OCI-LY3 (cell line): ENCODE results near the gene BAX.

ENCODE experiments used
- H2AFZ ChIP-seq: fragments of 200-600, 300-600 bp; shearing (Covaris generic); 2 replicates; pipeline ENCODE4 v1.6.0; 2014; ENCODE audit warnings: antibody characterized with exemption, low read depth, low read length
- H3K27ac ChIP-seq: fragments of 200-600, 300-600 bp; sonication (generic); 2 replicates; pipeline ENCODE4 v1.5.1; 2014; ENCODE audit warnings: mild to moderate bottlenecking, low read length, moderate library complexity, mixed read lengths
- H3K27me3 ChIP-seq: fragments of 200-600, 300-600 bp; sonication (generic); 2 replicates; pipeline ENCODE4 v1.6.1; 2014; ENCODE audit warnings: low read depth, low read length, mixed read lengths
- H3K36me3 ChIP-seq: fragments of 200-600, 300-600 bp; sonication (generic); replicated peaks from 2 replicates; pipeline ENCODE3; 2014; ENCODE audit warnings: low read depth, low read length, mixed read lengths
- H3K4me1 ChIP-seq: fragments of 300-600, 200-600 bp; sonication (generic); 2 replicates; pipeline ENCODE4 v1.6.1; 2014; ENCODE audit warnings: low read length, mixed read lengths
- H3K4me2 ChIP-seq: fragments of 200-600, 300-600 bp; sonication (generic); 2 replicates; pipeline ENCODE4 v1.6.1; 2014; ENCODE audit warnings: low read length, mixed read lengths
- H3K4me3 ChIP-seq: fragments of 300-600, 200-600 bp; sonication (generic); 2 replicates; pipeline ENCODE4 v1.5.1; 2014; ENCODE audit warnings: antibody characterized with exemption, mild to moderate bottlenecking, low read length, moderate library complexity
- H3K79me2 ChIP-seq: fragments of 300-600, 200-600 bp; shearing (Covaris generic); 2 replicates; pipeline ENCODE4 v1.6.1; 2014; ENCODE audit warnings: mild to moderate bottlenecking, low read length, mixed read lengths
- H3K9ac ChIP-seq: fragments of 300-600, 200-600 bp; shearing (Covaris generic); 2 replicates; pipeline ENCODE4 v1.6.0; 2014; ENCODE audit warnings: mild to moderate bottlenecking, low read length, moderate library complexity
- H3K9me3 ChIP-seq: fragments of 200-600, 300-600 bp; shearing (Covaris generic); 2 replicates; pipeline ENCODE4 v1.6.1; 2014; ENCODE audit warnings: low read length, mixed read lengths; ENCODE audit not compliant: insufficient read depth
- H4K20me1 ChIP-seq: fragments of 200-600, 300-600 bp; sonication (generic); 2 replicates; pipeline ENCODE4 v1.6.1; 2016; ENCODE audit warnings: low read length, mixed read lengths; ENCODE audit not compliant: insufficient read depth
- EZH2phosphoT487 ChIP-seq: fragments of 200-600 bp; shearing (Covaris generic); IDR thresholded peaks from 2 replicates; pipeline ENCODE4 v1.6.1; 2018; ENCODE audit warnings: antibody characterized with exemption, mixed run types, low read depth
- TF ChIP-seq, protein P1 (sequence below): fragments of 200-600, 300-600 bp; sonication (generic); IDR thresholded peaks from 2 replicates; pipeline ENCODE4 v1.5.1; 2014; ENCODE audit warnings: antibody characterized with exemption, low read length, low read depth

Gene BAX

DNA sequence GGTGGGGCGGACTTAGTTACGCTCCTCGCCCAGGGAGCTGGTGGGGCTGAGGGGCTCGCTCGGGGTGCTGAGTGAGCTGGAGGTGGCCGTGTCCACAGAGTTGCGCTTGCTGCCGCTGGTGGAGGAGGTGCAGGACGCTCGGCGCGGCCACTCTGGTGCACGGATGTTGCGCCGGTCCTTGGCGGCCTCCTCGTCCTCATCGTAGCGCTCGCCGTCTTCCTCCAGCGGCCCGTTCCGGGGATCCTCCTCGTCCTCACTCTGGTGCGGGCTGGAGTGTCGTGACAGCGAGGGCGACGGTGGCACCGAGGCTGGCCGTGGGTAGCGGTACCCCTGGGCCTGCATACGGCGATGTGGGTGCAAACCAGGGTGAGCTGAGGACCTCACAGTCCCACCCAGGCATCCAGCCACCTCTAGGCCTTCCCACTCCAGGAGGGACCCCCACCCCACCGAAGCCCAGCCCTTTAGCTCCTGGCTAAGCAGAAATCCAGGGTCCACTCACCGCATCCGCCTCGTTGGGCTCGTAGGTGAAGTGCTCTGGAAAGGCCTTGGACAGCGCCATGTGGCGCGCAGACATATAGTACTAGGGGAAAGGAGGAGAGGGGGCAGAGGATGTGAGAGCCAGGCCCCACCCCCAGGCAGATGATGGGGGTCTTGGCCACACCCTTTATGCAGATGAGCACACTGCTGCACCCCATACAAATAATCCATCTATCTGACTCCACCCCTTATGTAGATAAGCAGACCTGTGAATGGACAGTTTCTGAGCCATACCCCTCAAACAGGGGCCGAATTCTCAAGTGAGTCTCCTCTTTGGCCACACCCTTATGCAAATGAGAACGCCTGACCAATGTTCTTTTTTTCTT, 14.8 kb downstream of the BAX start:
- no peak overlapping the region for H3K9ac ChIP-seq
- peaks cover 29% of the 10 kb centered on the region for H3K79me2 ChIP-seq
- peaks cover 57% of the 10 kb centered on the region for H3K36me3 ChIP-seq

DNA sequence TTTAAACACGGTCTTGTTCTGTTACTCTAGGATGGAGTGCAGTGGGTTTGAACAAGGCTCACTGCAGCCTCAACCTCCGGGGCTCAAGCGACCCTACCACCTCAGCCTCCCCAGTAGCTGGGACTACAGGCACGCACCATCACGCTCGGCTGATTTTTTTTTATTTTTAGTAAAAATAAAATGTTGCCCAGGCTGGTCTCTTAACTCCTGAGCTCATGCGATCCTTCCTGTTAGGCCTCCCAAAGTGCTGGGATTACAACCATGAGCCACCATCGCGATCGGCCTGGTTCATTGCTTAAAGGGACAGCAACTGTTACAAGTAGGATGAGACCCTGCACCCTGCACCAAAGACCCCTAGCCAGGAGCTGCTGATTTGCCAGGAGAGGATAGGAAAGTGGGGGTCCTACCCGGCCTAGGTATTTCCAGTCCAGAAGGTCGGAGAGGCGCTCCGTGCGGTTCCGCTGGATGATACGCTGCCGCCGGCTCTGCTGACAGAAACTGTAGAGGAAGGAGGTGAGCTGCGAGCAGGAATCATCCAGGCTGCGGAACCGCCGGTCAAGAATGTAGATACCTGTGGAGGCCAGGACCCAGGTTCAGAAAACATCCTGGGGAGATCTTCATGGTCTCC, 15.6 kb downstream of the BAX start:
- no peak for TF ChIP-seq EZH2phosphoT487
- TF ChIP-seq, protein P1, sequence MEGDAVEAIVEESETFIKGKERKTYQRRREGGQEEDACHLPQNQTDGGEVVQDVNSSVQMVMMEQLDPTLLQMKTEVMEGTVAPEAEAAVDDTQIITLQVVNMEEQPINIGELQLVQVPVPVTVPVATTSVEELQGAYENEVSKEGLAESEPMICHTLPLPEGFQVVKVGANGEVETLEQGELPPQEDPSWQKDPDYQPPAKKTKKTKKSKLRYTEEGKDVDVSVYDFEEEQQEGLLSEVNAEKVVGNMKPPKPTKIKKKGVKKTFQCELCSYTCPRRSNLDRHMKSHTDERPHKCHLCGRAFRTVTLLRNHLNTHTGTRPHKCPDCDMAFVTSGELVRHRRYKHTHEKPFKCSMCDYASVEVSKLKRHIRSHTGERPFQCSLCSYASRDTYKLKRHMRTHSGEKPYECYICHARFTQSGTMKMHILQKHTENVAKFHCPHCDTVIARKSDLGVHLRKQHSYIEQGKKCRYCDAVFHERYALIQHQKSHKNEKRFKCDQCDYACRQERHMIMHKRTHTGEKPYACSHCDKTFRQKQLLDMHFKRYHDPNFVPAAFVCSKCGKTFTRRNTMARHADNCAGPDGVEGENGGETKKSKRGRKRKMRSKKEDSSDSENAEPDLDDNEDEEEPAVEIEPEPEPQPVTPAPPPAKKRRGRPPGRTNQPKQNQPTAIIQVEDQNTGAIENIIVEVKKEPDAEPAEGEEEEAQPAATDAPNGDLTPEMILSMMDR, result no peak
- Histone ChIP-seq H3K36me3 (peaks cover 58% of the 10 kb centered on the region), H3K79me2 (peaks cover 24% of the 10 kb centered on the region), H3K4me1 (peaks cover 39% of the 10 kb centered on the region), H3K27me3 (no peaks in the 10 kb centered on the region), H3K4me3 (no peak overlapping the region), H2AFZ (no peak overlapping the region), H3K9ac (no peak overlapping the region), H3K27ac (no peak overlapping the region), H3K9me3 (no peaks in the 10 kb centered on the region), H4K20me1 (peaks cover 21% of the 10 kb centered on the region), H3K4me2 (peak overlapping the region; percentile 54)

More for the DNA sequence above, 14.8 kb downstream of the BAX start:
- TF ChIP-seq, protein P1, result no peak
- TF ChIP-seq EZH2phosphoT487, result no peak
- peaks cover 21% of the 10 kb centered on the region for H4K20me1 ChIP-seq
- no peak overlapping the region for H3K4me3 ChIP-seq
- no peak overlapping the region for H3K4me2 ChIP-seq
- no peaks in the 10 kb centered on the region for H3K9me3 ChIP-seq
- no peaks in the 10 kb centered on the region for H3K27me3 ChIP-seq
- H3K27ac ChIP-seq, result no peak overlapping the region
- H3K4me1 ChIP-seq, result peaks cover 41% of the 10 kb centered on the region
- no peak overlapping the region for H2AFZ ChIP-seq

DNA sequence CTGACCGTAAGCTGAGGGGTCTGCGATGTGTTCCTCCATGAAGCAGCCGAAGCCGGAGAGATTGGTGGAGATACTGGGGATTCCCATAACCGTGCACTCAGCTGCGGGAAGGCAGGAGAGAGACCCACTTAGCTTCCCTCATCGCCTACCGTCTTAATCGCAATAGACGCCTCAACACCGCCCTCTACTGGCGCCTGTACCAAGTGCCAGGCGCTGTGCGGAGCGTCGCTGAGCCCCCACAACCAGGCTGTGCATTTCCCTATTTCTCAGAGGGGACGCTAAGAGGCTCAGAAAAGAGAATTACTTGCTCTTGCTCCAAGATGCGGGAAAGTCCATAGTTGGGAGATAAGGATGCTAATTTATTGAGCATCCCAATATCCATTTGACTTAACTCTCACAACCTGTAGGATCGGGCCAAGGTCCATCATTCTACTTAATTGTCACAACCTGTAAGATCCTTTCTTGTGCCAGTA, 16.3 kb downstream of the BAX start:
- peaks cover 39% of the 10 kb centered on the region for H3K4me1 ChIP-seq
- no peak overlapping the region for H2AFZ ChIP-seq

More for the DNA sequence above, 16.3 kb downstream of the BAX start:
- no peak overlapping the region for H3K4me3 ChIP-seq
- H4K20me1 ChIP-seq, result peaks cover 16% of the 10 kb centered on the region
- H3K36me3 ChIP-seq, result peaks cover 53% of the 10 kb centered on the region
- H3K9me3 ChIP-seq, result no peaks in the 10 kb centered on the region
- H3K9ac ChIP-seq, result no peak overlapping the region
- peak overlapping the region; percentile 54 for H3K4me2 ChIP-seq
- peaks cover 17% of the 10 kb centered on the region for H3K79me2 ChIP-seq
- TF ChIP-seq, protein P1, result peak; percentile 99
- no peak for TF ChIP-seq EZH2phosphoT487
- H3K27me3 ChIP-seq, result no peaks in the 10 kb centered on the region
- H3K27ac ChIP-seq, result no peak overlapping the region
